Stimulated activated naive CD8-positive, alpha-beta T cell treated with anti-CD3 and anti-CD28 coated beads, Interleukin-15, amount 100 ng/mL, for 72 hours (primary cell): ENCODE measurements around the gene MAG.

Experiments used
- ATAC-seq: fragments of 150-1000 bp; cut with Tn5 transposase; 2 replicates; pipeline ENCODE4 v1.10.0; 2021; ENCODE audit warnings: mild to moderate bottlenecking, moderate library complexity
- DNase-seq, 2 donors: peaks; one replicate each; pipeline ENCODE4 v3.0.0; 2021 to 2022
- H3K27ac Mint-ChIP-seq, 2 donors: one replicate each; pipeline ENCODE4 v1.8.0; 2022; ENCODE audit warnings: mild to moderate bottlenecking in 2 of 2, mixed read lengths in 2 of 2, moderate library complexity in 2 of 2
- H3K27me3 Mint-ChIP-seq: one replicate; pipeline ENCODE4 v1.8.0; 2022; ENCODE audit warnings: mixed read lengths
- H3K4me1 Mint-ChIP-seq: one replicate; pipeline ENCODE4 v1.8.0; 2022; ENCODE audit warnings: mild to moderate bottlenecking, mixed read lengths
- H3K4me3 Mint-ChIP-seq, 2 donors: one replicate each; pipeline ENCODE4 v1.8.0; 2022; ENCODE audit warnings: mild to moderate bottlenecking in 2 of 2, mixed read lengths in 2 of 2, moderate library complexity in 1 of 2
- H3K9me3 Mint-ChIP-seq, 2 donors: one replicate each; pipeline ENCODE4 v1.8.0; 2022; ENCODE audit warnings: mixed read lengths in 2 of 2

The MAG gene

GRCh38 chr19:35313587-35313986 is 21.6 kb downstream of the MAG start:
- DNase-seq (no peak), ATAC-seq (no peak)
- Mint-ChIP-seq H3K27ac (no peak overlapping the region), H3K4me3 (no peak overlapping the region), H3K27me3 (peaks cover 17% of the 10 kb centered on the region), H3K4me1 (peaks cover 10% of the 10 kb centered on the region), H3K9me3 (no peaks in the 10 kb centered on the region)

- Mint-ChIP-seq H3K4me1 (peaks cover 14% of the 10 kb centered on the region), H3K27ac (no peak overlapping the region), H3K4me3 (no peak overlapping the region), H3K27me3 (peaks cover 17% of the 10 kb centered on the region), H3K9me3 (no peaks in the 10 kb centered on the region)
- no peak for DNase-seq
- no peak for ATAC-seq
These were observed 22.1 kb downstream of the MAG start for GRCh38 chr19:35314031-35314430.

GRCh38 chr19:35314858-35315470 is 23.0 kb downstream of the MAG start:
- Mint-ChIP-seq H3K27ac (no peak overlapping the region), H3K27me3 (peaks cover 12% of the 10 kb centered on the region), H3K4me3 (no peak overlapping the region), H3K9me3 (no peaks in the 10 kb centered on the region), H3K4me1 (peaks cover 18% of the 10 kb centered on the region)
- no peak for ATAC-seq
- no peak for DNase-seq

GRCh38 chr19:35315883-35316282 is 23.9 kb downstream of the MAG start:
- ATAC-seq = no peak
- H3K27me3 Mint-ChIP-seq = peaks cover 21% of the 10 kb centered on the region
- DNase-seq = no peak
- peaks cover 11% of the 10 kb centered on the region for H3K4me1 Mint-ChIP-seq
- H3K4me3 Mint-ChIP-seq = no peak overlapping the region
- no peaks in the 10 kb centered on the region for H3K9me3 Mint-ChIP-seq
- H3K27ac Mint-ChIP-seq = no peak overlapping the region

- H3K4me3 Mint-ChIP-seq = no peak overlapping the region
- H3K27me3 Mint-ChIP-seq = peaks cover 21% of the 10 kb centered on the region
- ATAC-seq (no peak), DNase-seq (no peak)
- H3K4me1 Mint-ChIP-seq = peaks cover 11% of the 10 kb centered on the region
- H3K27ac Mint-ChIP-seq = peak overlapping the region in 1 of 2 donors; percentile 40
- H3K9me3 Mint-ChIP-seq = no peaks in the 10 kb centered on the region
These were observed 24.6 kb downstream of the MAG start for GRCh38 chr19:35316560-35316959.

GRCh38 chr19:35317464-35318043 is 25.6 kb downstream of the MAG start:
- no peak overlapping the region for H3K27ac Mint-ChIP-seq
- H3K4me1 Mint-ChIP-seq = peaks cover 11% of the 10 kb centered on the region
- H3K4me3 Mint-ChIP-seq = no peak overlapping the region
- peaks cover 27% of the 10 kb centered on the region for H3K27me3 Mint-ChIP-seq
- no peak for DNase-seq
- no peak for ATAC-seq
- peaks cover 4 to 8% of the 10 kb centered on the region in 2 donors for H3K9me3 Mint-ChIP-seq

GRCh38 chr19:35318679-35319448 is 26.9 kb downstream of the MAG start:
- Mint-ChIP-seq H3K4me3 (peak overlapping the region in 1 of 2 donors; percentile 5), H3K27ac (peak overlapping the region; percentile 28 to 60), H3K27me3 (peaks cover 27% of the 10 kb centered on the region), H3K9me3 (peaks cover 4 to 8% of the 10 kb centered on the region in 2 donors), H3K4me1 (peaks cover 11% of the 10 kb centered on the region)
- DNase-seq (no peak), ATAC-seq (peak; percentile 43)

- no peak for DNase-seq
- Mint-ChIP-seq H3K4me3 (no peak overlapping the region), H3K27ac (peak overlapping the region in 1 of 2 donors; percentile 82), H3K4me1 (peaks cover 11% of the 10 kb centered on the region), H3K27me3 (peaks cover 27% of the 10 kb centered on the region), H3K9me3 (peaks cover 4 to 8% of the 10 kb centered on the region in 2 donors)
- ATAC-seq = peak; percentile 46
These were observed 28.2 kb downstream of the MAG start for GRCh38 chr19:35320065-35320713.

GRCh38 chr19:35321291-35321690 is 29.3 kb downstream of the MAG start:
- H3K27ac Mint-ChIP-seq = no peak overlapping the region
- no peak for DNase-seq
- peaks cover 11% of the 10 kb centered on the region for H3K4me1 Mint-ChIP-seq
- H3K9me3 Mint-ChIP-seq = peaks cover 4 to 8% of the 10 kb centered on the region in 2 donors
- no peak for ATAC-seq
- no peak overlapping the region for H3K4me3 Mint-ChIP-seq
- H3K27me3 Mint-ChIP-seq = peaks cover 35% of the 10 kb centered on the region

GRCh38 chr19:35322014-35322413 is 30.1 kb downstream of the MAG start:
- peaks cover 4 to 8% of the 10 kb centered on the region in 2 donors for H3K9me3 Mint-ChIP-seq
- H3K4me3 Mint-ChIP-seq = no peak overlapping the region
- DNase-seq (no peak), ATAC-seq (no peak)
- H3K27me3 Mint-ChIP-seq = peaks cover 35% of the 10 kb centered on the region
- peaks cover 11% of the 10 kb centered on the region for H3K4me1 Mint-ChIP-seq
- peak overlapping the region in 1 of 2 donors; percentile 53 for H3K27ac Mint-ChIP-seq

GRCh38 chr19:35327642-35328041 is 35.7 kb downstream of the MAG start:
- Mint-ChIP-seq H3K9me3 (no peaks in the 10 kb centered on the region), H3K27ac (peak overlapping the region in 1 of 2 donors; percentile 63), H3K4me3 (no peak overlapping the region), H3K27me3 (peaks cover 16% of the 10 kb centered on the region), H3K4me1 (peaks cover 27% of the 10 kb centered on the region)
- DNase-seq (no peak), ATAC-seq (no peak)

GRCh38 chr19:35328851-35329285 is 36.9 kb downstream of the MAG start, which contains the start of gene CD22:
Gene CD22, plus strand, starts transcription at chr19:35329187. Its CDS starts 2,854 bp downstream, at chr19:35332041.
- no peaks in the 10 kb centered on the region for H3K9me3 Mint-ChIP-seq
- peak within 1 kb of the TSS; percentile 32 to 69 for H3K4me3 Mint-ChIP-seq
- H3K4me1 Mint-ChIP-seq = peaks cover 39% of the 10 kb centered on the region
- peaks cover 16% of the 10 kb centered on the region for H3K27me3 Mint-ChIP-seq
- H3K27ac Mint-ChIP-seq = peak within 1 kb of the TSS; percentile 32 to 90
- peak in 1 of 2 donors; percentile 41 for DNase-seq
- peak; percentile 81 for ATAC-seq

GRCh38 chr19:35329323-35329722 is 37.4 kb downstream of the MAG start:
- ATAC-seq (peak; percentile 17), DNase-seq (no peak)
- Mint-ChIP-seq H3K4me3 (peak overlapping the region; percentile 32 to 69), H3K27ac (peak overlapping the region in 1 of 2 donors; percentile 90), H3K9me3 (no peaks in the 10 kb centered on the region), H3K4me1 (peaks cover 44% of the 10 kb centered on the region), H3K27me3 (peaks cover 16% of the 10 kb centered on the region)

GRCh38 chr19:35330475-35330874 is 38.5 kb downstream of the MAG start:
- H3K27me3 Mint-ChIP-seq = peaks cover 16% of the 10 kb centered on the region
- peaks cover 53% of the 10 kb centered on the region for H3K4me1 Mint-ChIP-seq
- peak overlapping the region in 1 of 2 donors; percentile 56 for H3K4me3 Mint-ChIP-seq
- ATAC-seq (no peak), DNase-seq (no peak)
- H3K9me3 Mint-ChIP-seq = no peaks in the 10 kb centered on the region
- H3K27ac Mint-ChIP-seq = peak overlapping the region in 1 of 2 donors; percentile 67

- Mint-ChIP-seq H3K9me3 (no peaks in the 10 kb centered on the region), H3K27ac (no peak overlapping the region), H3K27me3 (peaks cover 8% of the 10 kb centered on the region), H3K4me3 (no peak overlapping the region), H3K4me1 (peaks cover 53% of the 10 kb centered on the region)
- DNase-seq (no peak), ATAC-seq (no peak)
These were observed 39.7 kb downstream of the MAG start for GRCh38 chr19:35331551-35332214.
